Measurements from ENCODE around the gene SYVN1.

The SYVN1 gene

DNA sequence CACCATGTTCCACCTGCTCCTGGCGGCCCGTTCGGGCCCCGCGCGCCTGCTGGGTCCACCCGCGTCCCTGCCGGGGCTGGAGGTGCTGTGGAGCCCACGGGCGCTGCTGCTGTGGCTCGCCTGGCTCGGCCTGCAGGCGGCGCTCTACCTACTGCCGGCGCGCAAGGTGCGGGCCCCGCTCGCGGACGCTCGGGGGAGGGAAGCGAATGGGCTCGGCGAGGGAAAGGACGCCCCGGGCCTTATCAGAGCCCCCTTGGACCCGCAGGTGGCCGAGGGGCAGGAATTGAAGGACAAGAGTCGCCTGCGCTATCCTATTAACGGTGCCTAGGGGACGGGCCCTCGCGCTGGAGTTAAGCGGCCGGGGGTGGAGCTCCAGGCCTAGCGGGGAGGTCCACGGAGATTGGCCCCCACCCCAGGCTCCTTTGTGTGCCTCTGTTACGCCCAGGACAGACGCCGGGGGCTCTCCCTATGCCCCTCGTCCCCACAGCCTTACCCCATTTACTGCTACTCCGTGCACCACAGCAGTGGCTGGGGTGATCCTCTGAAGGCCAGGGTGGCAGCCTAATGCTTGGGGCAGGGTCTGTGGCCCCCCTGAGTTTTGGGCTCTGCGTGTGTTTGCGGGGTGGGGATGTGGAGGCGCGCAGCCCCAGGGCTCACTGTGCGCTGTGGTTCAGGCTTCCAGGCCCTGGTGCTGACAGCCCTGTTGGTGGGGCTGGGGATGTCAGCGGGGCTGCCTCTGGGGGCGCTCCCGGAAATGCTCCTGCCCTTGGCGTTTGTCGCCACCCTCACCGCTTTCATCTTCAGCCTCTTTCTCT lies 21.6 kb downstream of the SYVN1 start:
- peak; percentile 56 to 66 for DNase-seq (ENCODE audit: low read depth in 2 of 2)

DNA sequence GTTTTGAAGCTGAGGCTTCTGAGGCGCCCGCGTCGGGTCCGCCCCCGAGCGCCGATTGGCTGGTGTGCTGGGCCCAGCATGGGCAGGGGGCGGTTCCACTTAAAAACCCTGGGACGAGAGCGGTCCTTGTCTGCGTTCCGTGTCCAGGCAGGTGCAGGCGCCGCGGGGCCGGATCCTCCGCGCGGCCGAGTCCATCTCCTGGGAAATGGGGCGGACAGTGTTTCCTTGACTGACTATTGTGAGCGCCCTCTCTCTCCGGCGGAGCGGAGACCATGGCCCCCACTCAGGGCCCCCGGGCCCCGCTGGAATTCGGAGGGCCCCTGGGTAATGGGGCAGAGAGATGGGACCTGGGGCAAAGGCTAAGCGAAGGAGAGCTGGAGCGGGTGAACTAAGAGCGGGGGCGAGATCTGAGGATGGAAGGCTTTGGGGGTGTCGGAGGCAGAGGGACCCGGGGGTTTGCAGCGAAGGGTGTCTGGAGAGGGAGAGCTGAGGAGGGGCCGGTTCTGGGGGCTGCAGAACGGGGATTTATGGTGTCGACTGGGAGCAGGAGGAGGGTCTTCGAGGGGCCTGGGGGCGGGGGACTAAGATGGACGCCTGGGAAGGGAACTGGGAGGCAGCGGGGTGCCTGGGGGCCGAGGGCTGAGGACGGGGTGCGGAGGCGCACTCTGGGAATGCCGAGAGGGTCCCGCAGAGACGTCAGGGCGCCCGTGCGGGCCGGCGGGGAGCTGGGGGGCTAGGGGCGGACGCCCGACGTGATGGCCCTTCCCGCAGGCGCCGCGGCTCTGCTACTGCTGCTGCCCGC lies 22.4 kb downstream of the SYVN1 start, which contains the start of gene TM7SF2:
Gene TM7SF2 (plus strand): TSS at position 129 of the 802 bp plus-strand sequence. CDS start 144 bp downstream, at position 273.
- DNase-seq (ENCODE audit: low read depth in 2 of 2), result peak; percentile 88 to 94

DNA sequence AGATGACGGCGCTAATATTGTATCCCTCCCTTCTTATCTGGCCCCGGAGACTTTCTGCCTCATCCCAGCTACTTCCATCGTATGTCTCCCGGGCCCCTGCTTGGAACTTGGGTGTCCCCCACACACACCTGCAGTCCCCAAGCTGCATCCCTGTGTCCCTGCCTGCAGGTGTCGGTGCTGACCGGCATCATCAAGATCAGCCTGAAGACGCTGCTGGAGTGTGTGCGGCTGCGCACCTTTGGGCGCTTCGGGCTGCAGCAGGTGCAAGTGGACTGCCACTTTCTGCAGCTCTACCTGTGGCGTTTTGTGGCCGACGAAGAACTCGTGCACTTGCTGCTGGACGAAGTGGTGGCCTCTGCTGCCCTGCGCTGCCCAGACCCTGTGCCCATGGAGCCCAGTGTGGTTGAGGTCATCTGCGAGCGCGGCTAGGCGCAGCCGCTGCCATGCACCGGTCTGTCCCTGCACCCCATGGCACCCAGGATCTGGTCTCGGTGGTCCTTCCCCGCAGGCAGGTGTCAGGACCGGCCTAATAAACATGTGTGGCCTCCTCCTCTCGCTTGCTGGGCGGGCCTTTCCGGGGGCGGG lies 23.1 kb downstream of the SYVN1 start:
- DNase-seq (ENCODE audit: low read depth in 2 of 2), result no peak

DNA sequence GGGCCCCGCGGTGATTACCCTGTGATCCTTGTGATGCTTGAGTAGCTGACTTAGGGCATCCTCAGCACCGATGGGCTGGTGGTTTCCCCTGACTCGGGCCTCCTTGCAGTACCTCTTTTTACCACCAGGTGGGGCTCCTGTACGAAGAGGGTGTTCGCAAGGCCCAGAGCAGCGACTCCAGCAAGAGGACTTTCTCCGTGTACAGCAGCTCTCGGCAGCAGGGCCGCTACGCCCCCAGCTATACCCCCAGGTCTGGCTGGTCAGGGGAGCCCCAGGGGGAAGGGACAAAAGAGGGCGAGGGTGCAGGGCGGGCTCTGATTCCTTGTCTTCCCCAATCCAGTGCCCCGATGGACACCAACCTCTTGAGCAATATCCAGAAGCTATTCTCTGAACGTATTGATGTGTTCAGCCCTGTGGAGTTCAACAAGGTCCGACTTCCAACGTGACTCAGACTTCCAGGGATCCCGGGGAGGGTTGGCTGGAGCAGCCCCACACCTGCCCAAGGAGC lies 23.9 kb downstream of the SYVN1 start:
- peak; percentile 84 to 93 for DNase-seq (ENCODE audit: low read depth in 2 of 2)

DNA sequence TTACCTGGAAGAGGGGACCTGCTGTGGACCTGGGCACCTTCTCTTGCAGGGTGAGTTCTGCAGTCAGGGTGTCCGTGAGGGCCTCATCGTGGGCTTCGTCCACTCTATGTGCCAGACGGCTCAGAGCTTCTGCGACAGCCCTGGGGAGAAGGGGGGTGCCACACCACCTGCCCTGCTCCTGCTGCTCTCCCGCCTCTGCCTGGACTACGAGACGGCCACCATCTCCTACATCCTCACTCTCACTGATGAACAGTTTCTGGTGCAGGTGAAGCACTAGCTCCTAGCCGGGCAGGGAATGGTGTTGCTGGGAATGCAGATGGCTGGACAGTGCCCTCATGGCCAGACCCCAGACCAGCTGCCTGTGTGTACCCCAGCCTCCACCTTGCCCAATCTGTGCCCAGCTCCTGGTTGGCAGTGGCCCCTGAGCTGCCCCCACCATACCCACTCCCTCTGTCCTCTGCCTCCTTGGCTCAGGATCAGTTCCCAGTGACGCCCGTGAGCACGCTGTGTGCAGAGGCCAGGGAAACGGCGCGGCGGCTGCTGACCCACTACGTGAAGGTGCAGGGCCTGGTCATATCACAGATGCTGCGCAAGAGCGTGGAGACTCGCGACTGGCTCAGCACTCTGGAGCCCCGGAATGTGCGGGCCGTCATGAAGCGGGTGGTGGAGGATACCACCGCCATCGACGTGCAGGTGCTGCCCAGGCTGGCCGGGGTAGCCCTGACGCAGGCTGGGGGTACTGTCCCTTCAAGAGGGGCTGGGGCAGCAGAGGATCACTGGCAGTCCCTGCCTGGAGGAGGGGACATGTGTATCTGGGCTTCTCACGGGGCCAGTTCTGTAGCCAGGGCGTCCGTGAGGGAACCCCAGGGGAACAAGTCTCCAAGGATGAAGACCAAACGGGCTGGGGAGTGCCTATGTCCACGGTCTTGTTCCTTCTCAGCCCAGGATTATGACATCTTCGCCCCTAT lies 24.8 kb downstream of the SYVN1 start:
- no peak for DNase-seq (ENCODE audit: low read depth in 2 of 2)

DNA sequence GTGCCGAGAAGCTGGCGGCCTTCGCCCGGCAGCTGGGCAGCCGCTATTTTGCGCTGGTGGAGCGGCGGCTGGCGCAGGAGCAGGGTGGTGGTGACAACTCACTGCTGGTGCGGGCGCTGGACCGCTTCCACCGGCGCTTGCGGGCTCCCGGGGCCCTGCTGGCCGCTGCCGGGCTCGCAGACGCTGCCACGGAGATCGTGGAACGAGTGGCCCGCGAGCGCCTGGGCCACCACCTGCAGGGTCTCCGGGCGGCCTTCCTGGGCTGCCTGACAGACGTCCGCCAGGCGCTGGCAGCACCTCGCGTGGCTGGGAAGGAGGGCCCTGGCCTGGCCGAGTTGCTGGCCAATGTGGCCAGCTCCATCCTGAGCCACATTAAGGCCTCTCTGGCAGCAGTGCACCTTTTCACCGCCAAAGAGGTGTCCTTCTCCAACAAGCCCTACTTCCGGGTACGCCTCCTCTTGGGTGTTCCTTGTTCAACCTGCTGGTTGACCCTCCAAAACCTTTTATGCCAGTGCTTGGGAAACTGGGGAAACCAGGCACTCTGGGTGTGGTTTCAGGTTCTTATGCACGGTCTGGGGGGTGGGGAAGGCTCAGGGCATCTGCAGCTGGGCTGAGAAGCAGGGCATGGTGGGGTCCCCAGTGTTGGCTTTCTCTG lies 25.7 kb downstream of the SYVN1 start:
- DNase-seq (ENCODE audit: low read depth in 2 of 2), result no peak

DNA sequence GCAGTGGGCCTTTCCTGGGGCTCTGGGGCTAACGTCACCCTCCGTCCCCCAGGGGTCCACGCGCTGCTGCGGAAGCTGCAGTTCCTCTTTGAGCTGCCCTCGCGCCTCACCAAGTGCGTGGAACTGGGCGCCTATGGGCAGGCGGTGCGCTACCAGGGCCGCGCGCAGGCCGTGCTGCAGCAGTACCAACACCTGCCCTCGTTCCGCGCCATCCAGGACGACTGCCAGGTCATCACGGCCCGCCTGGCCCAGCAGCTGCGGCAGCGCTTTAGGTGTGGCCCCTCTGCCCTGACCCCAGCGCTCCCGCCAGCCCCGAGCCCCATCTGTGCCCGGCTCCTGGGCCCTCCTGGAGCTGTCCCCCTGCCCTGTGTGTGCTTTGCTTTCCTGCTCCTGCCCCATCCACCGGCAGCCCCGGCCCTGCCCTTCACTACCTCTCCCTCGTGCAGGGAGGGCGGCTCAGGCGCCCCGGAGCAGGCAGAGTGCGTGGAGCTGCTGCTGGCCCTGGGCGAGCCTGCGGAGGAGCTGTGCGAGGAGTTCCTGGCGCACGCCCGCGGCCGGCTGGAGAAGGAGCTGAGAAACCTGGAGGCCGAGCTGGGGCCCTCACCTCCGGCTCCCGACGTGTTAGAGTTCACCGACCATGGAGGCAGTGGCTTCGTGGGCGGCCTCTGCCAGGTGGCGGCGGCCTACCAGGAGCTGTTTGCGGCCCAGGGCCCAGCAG lies 26.4 kb downstream of the SYVN1 start:
- DNase-seq (ENCODE audit: low read depth in 2 of 2), result no peak

DNA sequence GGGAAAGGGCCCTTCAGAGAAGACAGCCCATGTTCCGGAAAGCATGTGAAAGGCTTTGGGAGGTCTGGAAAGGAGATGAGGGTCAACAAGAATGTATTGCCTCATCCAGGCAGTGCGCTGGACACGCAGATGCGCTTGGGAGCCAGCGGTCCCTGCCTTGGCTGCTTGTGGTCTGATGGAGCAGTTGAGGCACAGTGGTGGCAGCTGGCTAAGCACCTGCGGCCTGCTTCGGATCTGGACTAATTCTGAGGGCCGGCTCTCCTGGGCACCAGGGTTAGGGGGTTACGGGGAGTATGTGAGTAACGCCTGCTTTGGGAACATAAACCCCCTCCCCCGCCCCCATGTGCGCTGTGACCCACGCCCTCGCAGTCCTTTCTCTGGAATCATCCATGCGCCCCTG lies 27.2 kb downstream of the SYVN1 start:
- DNase-seq (ENCODE audit: low read depth in 2 of 2), result no peak

DNA sequence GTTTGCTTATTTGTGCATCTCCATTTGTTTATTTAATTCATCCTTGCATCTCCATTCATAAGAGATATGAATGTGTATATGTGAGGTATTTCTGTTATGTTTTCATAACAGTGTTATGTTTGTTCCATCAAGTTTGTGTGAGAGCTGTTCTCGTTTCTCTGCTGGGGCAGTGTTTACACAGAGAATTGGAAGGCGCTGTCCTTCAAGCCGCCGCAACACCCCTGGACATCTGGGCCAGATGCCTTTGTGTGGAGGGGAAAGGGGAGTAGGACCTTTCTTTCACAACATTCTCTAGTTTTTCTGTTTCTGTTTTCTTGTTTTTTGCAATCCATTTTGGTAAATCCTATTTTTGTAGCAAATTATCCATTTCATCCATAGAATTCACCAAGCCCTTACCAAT lies 29.7 kb downstream of the SYVN1 start:
- DNase-seq (ENCODE audit: low read depth in 2 of 2), result no peak

DNA sequence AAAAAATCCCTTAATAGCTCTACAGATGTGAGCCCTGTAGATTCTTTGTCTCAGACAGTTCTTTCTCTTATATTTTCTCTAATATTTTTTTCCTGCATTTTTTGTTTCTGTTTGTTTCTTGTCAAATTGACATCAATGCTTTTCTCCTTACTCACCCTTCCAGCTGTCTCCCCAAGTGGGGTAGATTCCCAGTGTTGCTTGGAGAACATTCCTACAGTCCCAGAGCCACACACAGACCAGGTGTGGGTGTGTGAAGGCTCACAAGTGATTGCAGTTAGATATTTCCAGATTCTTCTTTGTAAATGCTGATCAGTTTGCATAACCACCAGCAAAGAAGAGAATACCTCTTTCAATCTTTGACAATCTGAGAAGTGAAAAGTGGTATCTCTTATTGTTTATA lies 30.8 kb downstream of the SYVN1 start:
- no peak for DNase-seq (ENCODE audit: low read depth in 2 of 2)

DNA sequence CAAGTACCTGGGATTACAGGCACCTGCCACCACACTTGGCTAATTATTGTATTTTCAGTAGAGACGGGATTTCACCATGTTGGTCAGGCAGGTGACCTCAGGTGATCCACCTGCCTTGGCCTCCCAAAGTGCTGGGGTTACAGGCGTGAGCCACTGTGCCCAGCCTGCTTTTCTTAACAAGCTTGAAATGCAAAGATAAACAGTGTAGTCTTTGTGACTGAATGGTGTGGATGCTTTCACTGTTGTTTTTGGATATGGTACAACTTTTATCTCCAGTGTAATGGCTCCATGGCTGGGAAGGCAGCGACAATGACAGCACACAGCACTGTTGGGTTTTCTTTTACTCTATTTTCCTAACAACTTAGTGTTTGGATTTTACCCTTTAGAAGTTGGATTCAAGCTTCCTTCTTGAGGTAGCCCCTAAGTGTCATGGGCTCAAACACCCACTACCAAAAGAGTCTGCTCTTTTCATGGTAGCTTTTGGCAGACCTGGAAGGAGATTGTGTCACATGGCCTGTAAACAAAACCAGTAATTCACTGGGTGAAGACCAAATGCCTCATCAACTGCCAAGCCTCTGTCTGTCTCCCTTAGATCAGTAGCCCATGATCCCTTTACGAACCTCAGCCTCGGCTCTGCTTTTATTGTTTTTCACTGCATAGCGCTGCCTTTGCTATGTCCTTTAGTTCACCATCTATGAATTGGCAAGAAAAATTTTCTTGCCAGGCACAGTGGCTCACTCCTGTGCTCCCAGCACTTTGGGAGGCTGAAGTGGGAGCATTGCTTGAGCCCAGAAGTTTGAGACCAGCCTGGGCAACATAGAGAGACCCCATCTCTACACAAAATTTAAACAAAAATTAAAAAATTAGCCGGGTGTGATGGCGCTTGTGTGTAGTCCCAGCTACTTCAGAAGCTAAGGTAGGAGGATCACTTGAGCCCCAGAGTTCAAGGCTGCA lies 31.9 kb downstream of the SYVN1 start:
- DNase-seq (ENCODE audit: low read depth in 2 of 2), result no peak

DNA sequence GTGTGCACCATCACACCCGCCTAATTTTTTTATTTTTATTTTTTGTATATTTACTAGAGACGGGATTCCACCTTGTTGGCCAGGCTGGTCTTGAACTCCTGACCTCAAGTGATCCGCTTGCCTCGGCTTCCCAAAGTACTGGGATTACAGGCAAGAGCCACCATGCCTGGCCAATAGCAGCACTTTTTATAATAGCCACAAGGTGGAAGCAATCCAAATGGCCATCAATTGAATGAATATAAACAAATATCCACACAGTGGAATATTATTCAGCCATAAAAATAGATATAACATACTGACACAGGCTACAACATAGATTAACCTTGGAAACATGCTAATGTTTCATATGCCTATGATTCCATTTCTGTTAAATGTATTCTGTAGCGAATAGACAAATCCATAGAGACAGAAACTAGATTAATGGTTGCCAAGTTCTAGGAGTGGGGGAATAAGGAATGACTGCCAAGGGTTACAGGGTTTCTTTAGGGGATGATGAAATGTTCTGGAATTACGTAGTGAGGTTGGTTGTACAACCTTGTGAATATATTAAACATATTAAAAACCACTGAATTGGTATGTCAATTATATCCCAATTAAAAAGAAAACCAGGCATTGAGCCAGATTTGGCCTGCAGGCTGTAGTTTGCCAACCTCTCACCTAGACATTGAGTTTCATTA lies 33.5 kb downstream of the SYVN1 start:
- no peak for DNase-seq (ENCODE audit: low read depth in 2 of 2)

DNA sequence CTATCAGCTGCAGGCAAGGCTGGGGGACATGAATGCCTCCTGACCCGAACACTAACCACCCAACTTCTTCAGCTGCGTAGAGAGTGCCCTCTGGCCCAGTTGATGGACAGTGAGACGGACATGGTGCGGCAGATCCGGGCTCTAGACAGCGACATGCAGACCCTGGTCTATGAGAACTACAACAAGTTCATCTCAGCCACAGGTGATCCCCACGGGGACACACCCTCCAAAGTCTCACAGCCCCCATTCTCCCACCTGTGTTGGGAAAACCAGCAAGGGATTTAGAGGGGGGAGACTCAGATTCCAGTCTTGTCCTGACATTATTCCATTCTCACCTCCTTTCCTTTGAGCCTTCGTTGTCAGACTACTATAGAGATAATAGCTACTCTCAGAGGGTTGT lies 37.4 kb downstream of the SYVN1 start:
- DNase-seq (ENCODE audit: low read depth in 2 of 2), result no peak

DNA sequence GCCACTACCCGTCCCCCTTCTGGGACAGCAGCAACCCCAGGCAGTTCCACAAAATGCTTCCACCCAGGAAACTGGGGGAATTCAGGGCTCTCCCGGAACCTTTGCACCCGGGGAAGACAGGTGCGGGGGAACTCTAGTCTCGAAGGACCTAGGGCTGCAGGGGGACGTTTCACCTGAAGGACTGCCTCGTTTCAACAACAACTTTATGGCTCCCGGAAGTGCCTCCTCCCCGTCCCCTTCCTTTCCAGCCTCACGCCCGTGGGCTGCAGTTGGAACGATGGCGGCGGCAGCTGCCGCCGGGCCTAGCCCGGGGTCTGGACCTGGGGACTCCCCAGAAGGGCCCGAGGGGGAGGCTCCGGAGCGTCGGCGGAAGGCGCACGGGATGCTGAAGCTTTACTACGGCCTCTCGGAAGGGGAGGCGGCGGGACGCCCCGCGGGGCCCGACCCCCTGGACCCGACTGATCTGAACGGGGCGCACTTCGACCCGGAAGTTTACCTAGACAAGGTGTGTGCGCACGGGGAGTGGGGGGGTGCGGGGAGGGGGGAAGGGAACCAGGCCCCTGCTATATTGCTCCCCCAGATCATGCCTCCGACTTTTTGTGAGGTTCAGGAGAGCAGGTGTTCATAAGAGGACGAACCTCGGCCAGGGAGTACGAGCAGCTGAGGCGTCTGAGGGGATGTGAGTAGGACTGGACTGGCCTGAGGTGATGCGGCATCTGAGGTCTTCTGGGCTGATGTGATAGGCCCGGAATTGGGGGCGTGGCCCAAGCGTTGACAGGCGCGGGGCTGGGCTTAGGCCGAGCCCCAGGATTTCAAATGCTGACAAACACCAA lies 38.1 kb downstream of the SYVN1 start, which contains the start of gene VPS51:
Gene VPS51 (plus strand): TSS at position 241 of the 833 bp plus-strand sequence. CDS start 37 bp downstream, at position 278.
- peak; percentile 80 for DNase-seq (ENCODE audit: low read depth in 2 of 2)

DNA sequence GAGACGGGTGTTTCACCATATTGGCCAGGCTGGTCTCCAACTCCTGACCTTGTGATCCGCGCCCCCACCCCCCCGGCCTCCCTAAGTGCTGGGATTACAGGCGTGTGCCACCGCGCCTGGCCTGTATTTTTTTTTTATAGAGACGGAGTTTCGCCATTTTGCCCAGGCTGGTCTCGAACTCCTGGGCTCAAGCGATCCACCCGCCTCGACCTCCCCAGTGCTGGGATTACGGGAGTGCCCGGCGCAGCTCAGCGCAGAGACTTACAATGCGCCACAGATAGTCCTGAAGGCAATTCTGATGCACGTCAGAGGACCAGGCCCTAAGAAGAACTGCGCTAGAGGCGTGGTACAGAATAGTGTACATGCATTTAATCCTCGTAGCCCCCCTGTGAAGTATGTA lies 38.9 kb downstream of the SYVN1 start:
- no peak for DNase-seq (ENCODE audit: low read depth in 2 of 2)

DNA sequence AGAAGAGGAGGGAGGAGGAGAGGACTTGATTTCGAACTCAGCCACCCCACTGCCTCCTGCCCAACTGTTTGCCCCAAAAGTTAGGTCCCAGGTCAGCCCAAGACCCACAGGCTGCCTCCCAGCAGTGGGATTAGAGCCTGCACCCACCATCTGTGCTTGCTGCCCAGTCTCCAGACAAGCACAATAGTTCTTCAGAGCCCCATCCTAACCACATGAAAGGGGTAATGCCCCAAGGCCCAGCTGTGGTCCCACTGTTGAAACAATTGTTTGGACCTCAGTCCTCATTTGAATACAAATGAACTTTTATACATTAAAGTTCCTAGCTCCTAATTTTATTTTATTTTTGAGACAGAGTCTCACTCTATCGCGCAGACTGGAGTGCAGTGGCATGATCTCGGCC lies 43.7 kb downstream of the SYVN1 start:
- DNase-seq (ENCODE audit: low read depth in 2 of 2), result no peak

DNA sequence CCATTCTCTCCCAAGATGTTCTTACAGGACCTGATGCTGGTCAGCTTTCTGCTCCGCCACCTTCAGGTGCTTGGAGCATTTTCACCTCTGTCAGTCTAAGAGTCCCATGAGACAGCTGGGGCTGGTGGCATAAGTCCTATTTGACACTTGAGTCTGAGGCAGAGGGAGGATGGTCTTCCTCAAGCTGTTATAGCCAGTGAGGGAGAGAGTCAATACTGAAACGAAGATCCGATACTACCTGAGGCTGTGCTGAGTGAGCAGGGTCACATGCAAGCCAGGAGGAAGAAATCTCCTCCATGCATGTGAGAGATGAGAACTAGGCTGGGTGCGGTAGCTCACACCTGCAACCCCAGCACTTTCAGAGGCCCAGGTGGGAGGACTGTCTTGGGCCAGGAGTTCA lies 44.7 kb downstream of the SYVN1 start:
- DNase-seq (ENCODE audit: low read depth in 2 of 2), result no peak

Measured in stimulated activated CD4-positive, alpha-beta T cell treated with anti-CD3 and anti-CD28 coated beads, Interleukin-15, amount 100 ng/mL, for 48 hours (primary cell).